ENCODE data around the gene NECTIN3. TPM values are rescaled to one million over a fixed set of nuclear protein-coding genes. Genes with fewer than 3 reads are reported as not detected.

NECTIN3 gene, protein sequence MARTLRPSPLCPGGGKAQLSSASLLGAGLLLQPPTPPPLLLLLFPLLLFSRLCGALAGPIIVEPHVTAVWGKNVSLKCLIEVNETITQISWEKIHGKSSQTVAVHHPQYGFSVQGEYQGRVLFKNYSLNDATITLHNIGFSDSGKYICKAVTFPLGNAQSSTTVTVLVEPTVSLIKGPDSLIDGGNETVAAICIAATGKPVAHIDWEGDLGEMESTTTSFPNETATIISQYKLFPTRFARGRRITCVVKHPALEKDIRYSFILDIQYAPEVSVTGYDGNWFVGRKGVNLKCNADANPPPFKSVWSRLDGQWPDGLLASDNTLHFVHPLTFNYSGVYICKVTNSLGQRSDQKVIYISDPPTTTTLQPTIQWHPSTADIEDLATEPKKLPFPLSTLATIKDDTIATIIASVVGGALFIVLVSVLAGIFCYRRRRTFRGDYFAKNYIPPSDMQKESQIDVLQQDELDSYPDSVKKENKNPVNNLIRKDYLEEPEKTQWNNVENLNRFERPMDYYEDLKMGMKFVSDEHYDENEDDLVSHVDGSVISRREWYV
- 31.5 and 46.2 TPM in 2 replicates for total RNA-seq

GRCh38 chr3:111071257-111072030 is at the start of gene NECTIN3:
Gene NECTIN3, plus strand, starts transcription at chr3:111071816. Its CDS starts 202 bp downstream, at chr3:111072018.

